Transverse colon (tissue), 4 donors: ENCODE results near the gene C15orf61. TPM values are rescaled to one million over a fixed set of nuclear protein-coding genes. Genes with fewer than 3 reads are reported as not detected.

Experiments used
- DNase-seq: peaks from one replicate; pipeline ENCODE4 v3.0.0-alpha.2; 2019
- H3K27ac ChIP-seq, 4 donors: fragments of 200-600 bp; sonication (generic); 2 replicates each; pipeline ENCODE4 v1.5.1; 2016 to 2018; ENCODE audit warnings: inconsistent platforms in 4 of 4
- H3K27me3 ChIP-seq: fragments of 200-600 bp; sonication (generic); 2 replicates; pipeline ENCODE4 v1.5.1; 2017; ENCODE audit warnings: inconsistent platforms
- H3K36me3 ChIP-seq, 4 donors: fragments of 200-600 bp; sonication (generic); 2 replicates each; pipeline ENCODE4 v1.5.1; 2017 to 2019; ENCODE audit warnings: inconsistent platforms in 4 of 4
- H3K4me1 ChIP-seq, 4 donors: fragments of 200-600 bp; sonication (generic); 2 replicates each; pipeline ENCODE4 v1.5.1; 2017 to 2020; ENCODE audit warnings: inconsistent platforms in 4 of 4
- H3K4me3 ChIP-seq, 4 donors: fragments of 200-600 bp; sonication (generic); 1 replicate in 1 of 4; 2 replicates in 3 of 4; pipeline versions ENCODE4 v1.5.1 to v1.6.1; 2017 to 2019; ENCODE audit warnings: inconsistent platforms in 4 of 4
- H3K9me3 ChIP-seq, 2 donors: fragments of 200-600 bp; sonication (generic); 2 replicates each; pipeline ENCODE4 v1.5.1; 2017 to 2019; ENCODE audit warnings: inconsistent platforms in 2 of 2
- EP300 ChIP-seq: sonication (generic); formaldehyde crosslinking; IDR thresholded peaks from one replicate; pipeline ENCODE4 v1.6.1; 2017; ENCODE audit warnings: antibody characterized with exemption, low read depth
- POLR2A ChIP-seq: fragments of 450-650 bp; IDR thresholded peaks from one replicate; pipeline ENCODE4 v1.6.1; 2016; ENCODE audit warnings: antibody characterized with exemption, mild to moderate bottlenecking, moderate library complexity
- POLR2AphosphoS5 ChIP-seq, 3 donors: sonication (generic); formaldehyde crosslinking; IDR thresholded peaks; one replicate each; pipeline ENCODE4 v1.6.1; 2016; ENCODE audit warnings: antibody characterized with exemption in 3 of 3
- WGBS, 2 donors: methylation state at CpG; one replicate each; pipeline ENCODE4 v1.1.5; 2018; ENCODE audit warnings: low coverage in 1 of 2; 5-methylcytosine and 5-hydroxymethylcytosine counted together
- in situ Hi-C, 4 donors: fragments of 200-750 bp; cut with MboI; loops; one replicate each; pipeline versions ENCODE4 v1.15.0 to v1.15.1; 2017; ENCODE audit warnings: low sequenced_read_pairs in 3 of 4, low pct_ligation_motif_present in 1 of 4, low pct_unique_long_range_greater_than_20kb in 1 of 4
- intact Hi-C: fragments of 100-400 bp; cut with DNase I; formaldehyde crosslinking; loops from one replicate; pipeline ENCODE4 v1.15.1; 2023; ENCODE audit warnings: low total_unique reads
- total RNA-seq, 4 donors: library from RNA; depleted of rRNA; stranded (reverse); fragments of >200 nt; gene quantifications; one replicate each; pipeline ENCODE4 v1.1.0, GENCODE V29; 2016
- TF ChIP-seq, protein P1 (sequence below), 5 experiments: fragments of 200-600 bp in 3 of 5; fragments of 450-650 bp in 2 of 5; sonication (generic) in 3 of 5; IDR thresholded peaks; 1 replicate in 2 of 5; 2 replicates in 3 of 5; pipeline ENCODE4 v1.5.1; 2016 to 2017; ENCODE audit warnings: antibody characterized with exemption in 5 of 5, inconsistent platforms in 3 of 5, mild to moderate bottlenecking in 2 of 5, moderate library complexity in 1 of 5

Gene C15orf61
- total RNA-seq, 4 donors from 2014 or later: 4.0 to 22.4 (median 9.8) TPM

DNA sequence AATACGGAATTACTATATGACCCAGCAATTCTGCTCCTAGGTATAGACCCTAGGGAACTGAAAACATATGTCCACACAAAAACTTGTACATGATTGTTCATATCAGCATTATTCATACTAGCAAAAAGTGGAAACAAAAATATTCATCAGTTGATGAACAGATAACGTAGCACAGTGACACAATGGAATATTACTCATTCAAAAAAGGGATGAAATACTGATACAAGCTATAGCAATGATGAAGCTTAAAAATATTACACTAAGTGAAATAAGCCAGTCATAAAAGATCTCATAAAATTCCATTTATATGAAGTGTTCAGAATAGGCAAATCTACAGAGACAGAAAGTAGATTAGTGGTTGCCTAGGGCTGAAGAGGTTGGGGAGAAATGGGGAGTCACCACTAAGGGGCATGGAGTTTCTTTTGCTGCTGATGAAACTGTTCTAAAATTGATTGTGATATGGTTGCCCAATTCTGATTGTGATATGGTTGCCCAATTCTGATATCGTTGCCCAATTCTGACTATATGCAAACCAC, 10.5 kb downstream of the C15orf61 start:
- H3K27me3 ChIP-seq: no peaks in the 10 kb centered on the region
- H3K9me3 ChIP-seq: no peaks in the 10 kb centered on the region
- peaks cover 0 to 7% (median 0%) of the 10 kb centered on the region in 4 donors for H3K36me3 ChIP-seq
- H3K4me3 ChIP-seq: no peak overlapping the region
- no peaks in the 10 kb centered on the region for H3K4me1 ChIP-seq
- intact Hi-C loops: no loop called here
- no peak overlapping the region for H3K27ac ChIP-seq
- in situ Hi-C loops: no loop called here
- TF ChIP-seq, protein P1, sequence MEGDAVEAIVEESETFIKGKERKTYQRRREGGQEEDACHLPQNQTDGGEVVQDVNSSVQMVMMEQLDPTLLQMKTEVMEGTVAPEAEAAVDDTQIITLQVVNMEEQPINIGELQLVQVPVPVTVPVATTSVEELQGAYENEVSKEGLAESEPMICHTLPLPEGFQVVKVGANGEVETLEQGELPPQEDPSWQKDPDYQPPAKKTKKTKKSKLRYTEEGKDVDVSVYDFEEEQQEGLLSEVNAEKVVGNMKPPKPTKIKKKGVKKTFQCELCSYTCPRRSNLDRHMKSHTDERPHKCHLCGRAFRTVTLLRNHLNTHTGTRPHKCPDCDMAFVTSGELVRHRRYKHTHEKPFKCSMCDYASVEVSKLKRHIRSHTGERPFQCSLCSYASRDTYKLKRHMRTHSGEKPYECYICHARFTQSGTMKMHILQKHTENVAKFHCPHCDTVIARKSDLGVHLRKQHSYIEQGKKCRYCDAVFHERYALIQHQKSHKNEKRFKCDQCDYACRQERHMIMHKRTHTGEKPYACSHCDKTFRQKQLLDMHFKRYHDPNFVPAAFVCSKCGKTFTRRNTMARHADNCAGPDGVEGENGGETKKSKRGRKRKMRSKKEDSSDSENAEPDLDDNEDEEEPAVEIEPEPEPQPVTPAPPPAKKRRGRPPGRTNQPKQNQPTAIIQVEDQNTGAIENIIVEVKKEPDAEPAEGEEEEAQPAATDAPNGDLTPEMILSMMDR (IDR thresholded peaks at IDR 0.05): no peak
- TF ChIP-seq POLR2A (no peak), EP300 (no peak), POLR2AphosphoS5 (IDR thresholded peaks at IDR 0.05) (no peak)
- no peak for DNase-seq
- WGBS, 2 donors: 71 to 79% methylated on average over 3 of the region's 3 CpGs

DNA sequence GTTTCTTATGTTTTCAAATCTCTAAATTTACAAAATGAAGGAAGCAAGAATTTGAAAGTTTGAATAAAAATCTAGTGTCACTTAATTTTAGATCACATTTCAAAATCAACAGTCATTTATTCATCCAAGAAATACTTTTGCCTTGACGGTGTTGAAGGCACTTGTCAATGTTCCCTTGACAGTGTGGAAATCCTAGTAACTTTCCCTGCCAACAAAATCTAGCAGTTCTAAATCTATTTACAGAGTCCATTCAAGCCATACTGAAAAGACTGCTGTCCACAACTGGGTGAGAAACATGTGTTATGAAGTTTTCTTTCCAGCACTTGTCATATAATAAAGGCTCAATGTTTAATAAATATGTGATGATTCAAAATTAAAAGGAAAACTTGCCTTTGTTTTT, 12.9 kb downstream of the C15orf61 start:
- no peak for TF ChIP-seq POLR2AphosphoS5 (IDR thresholded peaks at IDR 0.05)
- no peak for TF ChIP-seq POLR2A
- TF ChIP-seq, protein P1 (IDR thresholded peaks at IDR 0.05): no peak
- TF ChIP-seq EP300: no peak
- Histone ChIP-seq H3K27me3 (no peaks in the 10 kb centered on the region), H3K4me1 (no peaks in the 10 kb centered on the region), H3K9me3 (no peaks in the 10 kb centered on the region), H3K36me3 (no peaks in the 10 kb centered on the region), H3K4me3 (no peak overlapping the region), H3K27ac (no peak overlapping the region)
- intact Hi-C loops: no loop called here
- in situ Hi-C loops: no loop called here
- DNase-seq: no peak
- WGBS, 2 donors: 85 to 90% methylated on average over 1 of the region's 1 CpG

DNA sequence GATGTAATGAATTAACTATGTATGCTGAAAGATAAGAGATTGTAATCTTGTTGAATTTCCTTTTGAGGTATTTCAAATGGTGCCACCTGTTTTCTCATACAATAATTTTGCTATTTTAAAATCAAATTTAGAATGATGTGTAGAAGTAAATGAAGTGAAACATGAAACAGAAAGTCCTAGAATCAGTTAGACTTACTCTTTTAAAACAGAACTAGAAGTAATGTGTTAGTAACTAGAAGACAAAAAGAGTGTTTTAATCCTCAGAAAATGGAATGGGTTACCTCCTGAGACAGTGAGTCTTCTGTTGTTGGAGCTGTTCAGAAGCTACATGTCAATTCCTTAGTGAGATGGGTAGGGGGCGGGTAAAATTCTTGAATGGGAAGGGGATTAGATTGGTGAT, 13.4 kb downstream of the C15orf61 start:
- Histone ChIP-seq H3K27ac (no peak overlapping the region), H3K4me3 (no peak overlapping the region), H3K36me3 (no peaks in the 10 kb centered on the region), H3K4me1 (no peaks in the 10 kb centered on the region), H3K9me3 (no peaks in the 10 kb centered on the region), H3K27me3 (no peaks in the 10 kb centered on the region)
- in situ Hi-C loops: no loop called here
- WGBS, 2 donors: 92% methylated on average over 1 of the region's 1 CpG; no CpG with 5 or more reads in 1 of the 2 donors
- TF ChIP-seq, protein P1 (IDR thresholded peaks at IDR 0.05): no peak
- TF ChIP-seq EP300: no peak
- intact Hi-C loops: no loop called here
- no peak for DNase-seq

DNA sequence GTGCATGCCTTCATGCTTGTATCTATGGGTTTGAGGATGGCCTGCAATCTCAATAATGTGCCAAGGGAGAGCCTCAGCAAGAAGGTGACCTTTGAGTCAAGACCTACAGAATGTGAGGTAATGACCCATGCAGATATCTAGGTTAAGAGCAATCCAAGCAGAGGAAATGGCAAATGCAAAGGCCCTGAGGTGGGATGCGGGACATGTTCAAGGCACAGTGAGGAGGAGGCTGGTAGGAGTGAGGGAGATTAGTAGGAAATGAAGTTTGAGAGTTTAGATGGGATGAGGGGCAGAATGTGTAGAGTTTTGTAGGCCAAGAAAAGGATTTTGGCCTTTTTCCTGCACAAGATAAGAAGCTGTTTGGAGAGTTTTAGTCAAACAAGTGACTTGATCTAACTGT, 16.8 kb downstream of the C15orf61 start:
- Histone ChIP-seq H3K27ac (no peak overlapping the region), H3K9me3 (no peaks in the 10 kb centered on the region), H3K4me3 (no peak overlapping the region), H3K27me3 (no peaks in the 10 kb centered on the region), H3K36me3 (no peaks in the 10 kb centered on the region), H3K4me1 (peaks cover 0 to 11% (median 3%) of the 10 kb centered on the region in 4 donors)
- 100% methylated on average over 1 of the region's 1 CpG for WGBS, 2 donors
- intact Hi-C loops: no loop called here
- in situ Hi-C loops: no loop called here
- TF ChIP-seq POLR2AphosphoS5 (IDR thresholded peaks at IDR 0.05) (no peak), POLR2A (no peak), EP300 (no peak)
- TF ChIP-seq, protein P1 (IDR thresholded peaks at IDR 0.05): no peak
- no peak for DNase-seq
